ENCODE data around the gene STOML1.

STOML1 gene

GRCh38 chr15:74035121-74036017 lies 43.3 kb upstream of the STOML1 start:
- H3K9ac ChIP-seq (ENCODE audit: low read length in 5 of 5), result no peak overlapping the region
- H3K36me3 ChIP-seq (ENCODE audit: control insufficient read depth in 5 of 5, insufficient read depth in 5 of 5, low read length in 5 of 5), result peaks cover 5 to 63% (median 52%) of the 10 kb centered on the region in 5 donors
- H3K27me3 ChIP-seq (ENCODE audit: control insufficient read depth in 5 of 5, insufficient read depth in 4 of 5, low read length in 5 of 5), result no peaks in the 10 kb centered on the region
- no peak overlapping the region for H3K4me3 ChIP-seq (ENCODE audit: low read depth in 1 of 5, low read length in 5 of 5)
- H3K27ac ChIP-seq (ENCODE audit: low read depth, low read length), result no peak overlapping the region
- peaks cover 14 to 70% (median 40%) of the 10 kb centered on the region in 5 donors for H3K4me1 ChIP-seq (ENCODE audit: control insufficient read depth in 5 of 5, insufficient read depth in 5 of 5, low read length in 5 of 5)
- H3K9me3 ChIP-seq (ENCODE audit: control insufficient read depth in 5 of 5, low read length in 5 of 5), result no peaks in the 10 kb centered on the region

GRCh38 chr15:74034206-74034755 lies 42.2 kb upstream of the STOML1 start:
- peaks cover 9 to 59% (median 30%) of the 10 kb centered on the region in 5 donors for H3K4me1 ChIP-seq (ENCODE audit: control insufficient read depth in 5 of 5, insufficient read depth in 5 of 5, low read length in 5 of 5)
- H3K4me3 ChIP-seq (ENCODE audit: low read depth in 1 of 5, low read length in 5 of 5), result no peak overlapping the region
- no peaks in the 10 kb centered on the region for H3K9me3 ChIP-seq (ENCODE audit: control insufficient read depth in 5 of 5, low read length in 5 of 5)
- H3K36me3 ChIP-seq (ENCODE audit: control insufficient read depth in 5 of 5, insufficient read depth in 5 of 5, low read length in 5 of 5), result peaks cover 5 to 71% (median 59%) of the 10 kb centered on the region in 5 donors
- H3K9ac ChIP-seq (ENCODE audit: low read length in 5 of 5), result no peak overlapping the region
- no peak overlapping the region for H3K27ac ChIP-seq (ENCODE audit: low read depth, low read length)
- no peaks in the 10 kb centered on the region for H3K27me3 ChIP-seq (ENCODE audit: control insufficient read depth in 5 of 5, insufficient read depth in 4 of 5, low read length in 5 of 5)

GRCh38 chr15:74032606-74033561 lies 40.8 kb upstream of the STOML1 start:
- Histone ChIP-seq H3K27ac (ENCODE audit: low read depth, low read length) (no peak overlapping the region), H3K36me3 (ENCODE audit: control insufficient read depth in 5 of 5, insufficient read depth in 5 of 5, low read length in 5 of 5) (peaks cover 5 to 76% (median 58%) of the 10 kb centered on the region in 5 donors), H3K4me1 (ENCODE audit: control insufficient read depth in 5 of 5, insufficient read depth in 5 of 5, low read length in 5 of 5) (peaks cover 3 to 58% (median 20%) of the 10 kb centered on the region in 5 donors), H3K9me3 (ENCODE audit: control insufficient read depth in 5 of 5, low read length in 5 of 5) (no peaks in the 10 kb centered on the region), H3K9ac (ENCODE audit: low read length in 5 of 5) (peak overlapping the region in 1 of 5 donors; percentile 19), H3K4me3 (ENCODE audit: low read depth in 1 of 5, low read length in 5 of 5) (no peak overlapping the region), H3K27me3 (ENCODE audit: control insufficient read depth in 5 of 5, insufficient read depth in 4 of 5, low read length in 5 of 5) (no peaks in the 10 kb centered on the region)

GRCh38 chr15:74032046-74032445 lies 40.0 kb upstream of the STOML1 start:
- Histone ChIP-seq H3K4me1 (ENCODE audit: control insufficient read depth in 5 of 5, insufficient read depth in 5 of 5, low read length in 5 of 5) (peaks cover 6 to 58% (median 21%) of the 10 kb centered on the region in 5 donors), H3K36me3 (ENCODE audit: control insufficient read depth in 5 of 5, insufficient read depth in 5 of 5, low read length in 5 of 5) (peaks cover 5 to 76% (median 60%) of the 10 kb centered on the region in 5 donors), H3K4me3 (ENCODE audit: low read depth in 1 of 5, low read length in 5 of 5) (no peak overlapping the region), H3K27ac (ENCODE audit: low read depth, low read length) (no peak overlapping the region), H3K9ac (ENCODE audit: low read length in 5 of 5) (peak overlapping the region in 1 of 5 donors; percentile 19), H3K27me3 (ENCODE audit: control insufficient read depth in 5 of 5, insufficient read depth in 4 of 5, low read length in 5 of 5) (no peaks in the 10 kb centered on the region), H3K9me3 (ENCODE audit: control insufficient read depth in 5 of 5, low read length in 5 of 5) (no peaks in the 10 kb centered on the region)

- H3K36me3 ChIP-seq (ENCODE audit: control insufficient read depth in 5 of 5, insufficient read depth in 5 of 5, low read length in 5 of 5), result peaks cover 2 to 75% (median 57%) of the 10 kb centered on the region in 5 donors
- H3K27ac ChIP-seq (ENCODE audit: low read depth, low read length), result no peak overlapping the region
- H3K9me3 ChIP-seq (ENCODE audit: control insufficient read depth in 5 of 5, low read length in 5 of 5), result no peaks in the 10 kb centered on the region
- no peak overlapping the region for H3K4me3 ChIP-seq (ENCODE audit: low read depth in 1 of 5, low read length in 5 of 5)
- peaks cover 15 to 63% (median 33%) of the 10 kb centered on the region in 5 donors for H3K4me1 ChIP-seq (ENCODE audit: control insufficient read depth in 5 of 5, insufficient read depth in 5 of 5, low read length in 5 of 5)
- no peak overlapping the region for H3K9ac ChIP-seq (ENCODE audit: low read length in 5 of 5)
- H3K27me3 ChIP-seq (ENCODE audit: control insufficient read depth in 5 of 5, insufficient read depth in 4 of 5, low read length in 5 of 5), result no peaks in the 10 kb centered on the region
These were observed 36.6 kb upstream of the STOML1 start for GRCh38 chr15:74028646-74029045.

- Histone ChIP-seq H3K4me3 (ENCODE audit: low read depth in 1 of 5, low read length in 5 of 5) (no peak overlapping the region), H3K9me3 (ENCODE audit: control insufficient read depth in 5 of 5, low read length in 5 of 5) (no peaks in the 10 kb centered on the region), H3K36me3 (ENCODE audit: control insufficient read depth in 5 of 5, insufficient read depth in 5 of 5, low read length in 5 of 5) (peaks cover 0 to 75% (median 57%) of the 10 kb centered on the region in 5 donors), H3K27me3 (ENCODE audit: control insufficient read depth in 5 of 5, insufficient read depth in 4 of 5, low read length in 5 of 5) (no peaks in the 10 kb centered on the region), H3K9ac (ENCODE audit: low read length in 5 of 5) (no peak overlapping the region), H3K4me1 (ENCODE audit: control insufficient read depth in 5 of 5, insufficient read depth in 5 of 5, low read length in 5 of 5) (peaks cover 13 to 61% (median 30%) of the 10 kb centered on the region in 5 donors), H3K27ac (ENCODE audit: low read depth, low read length) (no peak overlapping the region)
These were observed 35.6 kb upstream of the STOML1 start for GRCh38 chr15:74027688-74028087.

- no peaks in the 10 kb centered on the region for H3K9me3 ChIP-seq (ENCODE audit: control insufficient read depth in 5 of 5, low read length in 5 of 5)
- H3K9ac ChIP-seq (ENCODE audit: low read length in 5 of 5), result no peak overlapping the region
- no peak overlapping the region for H3K4me3 ChIP-seq (ENCODE audit: low read depth in 1 of 5, low read length in 5 of 5)
- no peak overlapping the region for H3K27ac ChIP-seq (ENCODE audit: low read depth, low read length)
- no peaks in the 10 kb centered on the region for H3K27me3 ChIP-seq (ENCODE audit: control insufficient read depth in 5 of 5, insufficient read depth in 4 of 5, low read length in 5 of 5)
- peaks cover 0 to 78% (median 56%) of the 10 kb centered on the region in 5 donors for H3K36me3 ChIP-seq (ENCODE audit: control insufficient read depth in 5 of 5, insufficient read depth in 5 of 5, low read length in 5 of 5)
- H3K4me1 ChIP-seq (ENCODE audit: control insufficient read depth in 5 of 5, insufficient read depth in 5 of 5, low read length in 5 of 5), result peaks cover 13 to 64% (median 26%) of the 10 kb centered on the region in 5 donors
These were observed 33.3 kb upstream of the STOML1 start for GRCh38 chr15:74025436-74025835.

GRCh38 chr15:74024687-74025086 lies 32.6 kb upstream of the STOML1 start:
- no peaks in the 10 kb centered on the region for H3K9me3 ChIP-seq (ENCODE audit: control insufficient read depth in 5 of 5, low read length in 5 of 5)
- H3K27ac ChIP-seq (ENCODE audit: low read depth, low read length), result no peak overlapping the region
- no peak overlapping the region for H3K9ac ChIP-seq (ENCODE audit: low read length in 5 of 5)
- H3K4me3 ChIP-seq (ENCODE audit: low read depth in 1 of 5, low read length in 5 of 5), result peak overlapping the region in 1 of 5 donors; percentile 22
- H3K27me3 ChIP-seq (ENCODE audit: control insufficient read depth in 5 of 5, insufficient read depth in 4 of 5, low read length in 5 of 5), result no peaks in the 10 kb centered on the region
- peaks cover 0 to 72% (median 54%) of the 10 kb centered on the region in 5 donors for H3K36me3 ChIP-seq (ENCODE audit: control insufficient read depth in 5 of 5, insufficient read depth in 5 of 5, low read length in 5 of 5)
- H3K4me1 ChIP-seq (ENCODE audit: control insufficient read depth in 5 of 5, insufficient read depth in 5 of 5, low read length in 5 of 5), result peaks cover 13 to 67% (median 26%) of the 10 kb centered on the region in 5 donors

GRCh38 chr15:74022706-74023470 lies 30.8 kb upstream of the STOML1 start:
- Histone ChIP-seq H3K36me3 (ENCODE audit: control insufficient read depth in 5 of 5, insufficient read depth in 5 of 5, low read length in 5 of 5) (peaks cover 0 to 71% (median 56%) of the 10 kb centered on the region in 5 donors), H3K27me3 (ENCODE audit: control insufficient read depth in 5 of 5, insufficient read depth in 4 of 5, low read length in 5 of 5) (no peaks in the 10 kb centered on the region)

More at GRCh38 chr15:74022706-74023470, 30.8 kb upstream of the STOML1 start:
- Histone ChIP-seq H3K9me3 (ENCODE audit: control insufficient read depth in 5 of 5, low read length in 5 of 5) (no peaks in the 10 kb centered on the region), H3K4me3 (ENCODE audit: low read depth in 1 of 5, low read length in 5 of 5) (no peak overlapping the region), H3K4me1 (ENCODE audit: control insufficient read depth in 5 of 5, insufficient read depth in 5 of 5, low read length in 5 of 5) (peaks cover 11 to 68% (median 26%) of the 10 kb centered on the region in 5 donors), H3K9ac (ENCODE audit: low read length in 5 of 5) (no peak overlapping the region), H3K27ac (ENCODE audit: low read depth, low read length) (no peak overlapping the region)

All from subcutaneous abdominal adipose tissue (tissue), 5 donors.